Testis (tissue), 2 donors: Measurements from ENCODE around the gene IL10.

ENCODE experiments used
- CTCF ChIP-seq, 3 experiments: fragments of 450-650 bp in 2 of 3; fragments of 200-600 bp in 1 of 3; sonication (generic) in 1 of 3; IDR thresholded peaks; one replicate each; pipeline ENCODE4 v1.5.1; 2016 to 2019; ENCODE audit warnings: antibody characterized with exemption in 3 of 3, mild to moderate bottlenecking in 2 of 3, moderate library complexity in 1 of 3
- POLR2A ChIP-seq: fragments of 450-650 bp; IDR thresholded peaks from one replicate; pipeline ENCODE4 v1.6.1; 2017; ENCODE audit warnings: antibody characterized with exemption, mild to moderate bottlenecking, moderate library complexity

DNA sequence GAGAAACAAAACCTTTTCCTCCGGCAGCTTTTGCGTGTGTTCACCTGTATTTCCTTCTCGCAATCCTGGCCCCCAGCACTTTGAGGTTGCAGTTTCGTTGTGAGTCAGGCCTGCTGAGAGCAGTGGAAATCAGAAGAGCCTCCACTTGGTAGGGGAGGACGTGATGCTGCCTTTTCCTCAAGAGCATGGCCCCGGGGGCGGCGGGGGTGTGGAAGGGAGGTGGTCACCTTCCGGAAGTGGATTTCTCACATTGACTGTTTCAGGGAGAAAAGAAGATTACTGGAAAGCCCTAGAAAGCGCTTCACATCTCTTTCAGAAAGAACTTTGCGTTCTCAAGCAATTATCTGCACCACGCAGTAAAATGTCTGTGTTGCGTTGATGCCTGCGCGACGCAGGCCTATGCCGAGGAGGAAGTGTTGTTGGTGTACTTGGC lies 12.2 kb upstream of the IL10 start:
- no peak for TF ChIP-seq CTCF (IDR thresholded peaks at IDR 0.05)
- TF ChIP-seq POLR2A, result no peak
